WTC11 (cell line): ENCODE data around the gene MMP7. TPM values are rescaled to one million over a fixed set of nuclear protein-coding genes. Genes with fewer than 3 reads are reported as not detected.

Source experiments
- ATAC-seq: fragments of 200-7000 bp; cut with Tn5 transposase; 2 replicates; pipeline ENCODE4 v1.10.0; 2021; ENCODE audit warnings: mild to moderate bottlenecking, moderate library complexity
- CTCF ChIA-PET: fragments of 300-600 bp; sonication (Branson Sonifier 250); formaldehyde crosslinking; loops from one replicate; lab custom pipeline; 2021; ENCODE audit warnings: antibody characterized with exemption; lab: Charles Lee
- POLR2A ChIA-PET: fragments of 350-600 bp; sonication (Branson Sonifier 250); formaldehyde crosslinking; loops from one replicate; lab custom pipeline; 2021; ENCODE audit warnings: antibody characterized with exemption; lab: Charles Lee
- DNase-seq: peaks from one replicate; pipeline ENCODE4 v3.0.0; 2021; ENCODE audit warnings: low spot score
- H3K27ac Mint-ChIP-seq: 2 replicates; pipeline ENCODE4 v1.8.0; 2021; ENCODE audit warnings: mixed read lengths
- H3K27me3 Mint-ChIP-seq: 2 replicates; pipeline ENCODE4 v1.8.0; 2021; ENCODE audit warnings: low read depth, mild to moderate bottlenecking, moderate library complexity, mixed read lengths
- H3K36me3 Mint-ChIP-seq: 2 replicates; pipeline ENCODE4 v1.8.0; 2021; ENCODE audit warnings: mixed read lengths
- H3K4me1 Mint-ChIP-seq: 2 replicates; pipeline ENCODE4 v1.8.0; 2022; ENCODE audit warnings: mixed read lengths
- H3K4me3 Mint-ChIP-seq: 2 replicates; pipeline ENCODE4 v1.8.0; 2021; ENCODE audit warnings: mild to moderate bottlenecking, moderate library complexity, mixed read lengths
- H3K9me3 Mint-ChIP-seq: 2 replicates; pipeline ENCODE4 v1.8.0; 2021; ENCODE audit warnings: mixed read lengths
- GABPB1 ChIP-seq: sonication (generic); formaldehyde crosslinking; IDR thresholded peaks from 2 replicates; pipeline ENCODE4 v1.8.1; 2023; ENCODE audit warnings: mild to moderate bottlenecking, missing genetic modification reagents
- JUN ChIP-seq: sonication (generic); formaldehyde crosslinking; IDR thresholded peaks from 2 replicates; pipeline ENCODE4 v1.8.0; 2023; ENCODE audit warnings: mild to moderate bottlenecking, missing genetic modification reagents
- NR1H2 ChIP-seq: sonication (generic); formaldehyde crosslinking; IDR thresholded peaks from 2 replicates; pipeline ENCODE4 v1.9.0; 2021; ENCODE audit warnings: mild to moderate bottlenecking, moderate library complexity, missing genetic modification reagents
- RORB ChIP-seq: fragments of 250-450 bp; sonication (Bioruptor Pico); IDR thresholded peaks from 2 replicates; pipeline ENCODE4 v1.9.0; 2021; ENCODE audit warnings: mild to moderate bottlenecking
- SMAD3 ChIP-seq: sonication (generic); formaldehyde crosslinking; IDR thresholded peaks from 2 replicates; pipeline ENCODE4 v1.8.0; 2022; ENCODE audit warnings: missing genetic modification reagents, mild to moderate bottlenecking, borderline replicate concordance
- SMAD4 ChIP-seq: sonication (generic); formaldehyde crosslinking; IDR thresholded peaks from 2 replicates; pipeline ENCODE4 v1.8.0; 2022; ENCODE audit warnings: mild to moderate bottlenecking, missing genetic modification reagents
- TP53 ChIP-seq: sonication (generic); formaldehyde crosslinking; IDR thresholded peaks from 2 replicates; pipeline ENCODE4 v1.8.1; 2023; ENCODE audit warnings: mild to moderate bottlenecking, missing genetic modification reagents
- ZNF317 ChIP-seq: sonication (generic); formaldehyde crosslinking; IDR thresholded peaks from 2 replicates; pipeline ENCODE4 v1.8.1; 2023; ENCODE audit warnings: low read depth, mild to moderate bottlenecking, moderate library complexity, missing genetic modification reagents, borderline replicate concordance
- total RNA-seq: library from RNA; stranded (reverse); gene quantifications from 3 replicates; pipeline ENCODE4 v1.2.3, GENCODE V29; 2021
- TF ChIP-seq, protein P1 (sequence below): sonication (generic); formaldehyde crosslinking; IDR thresholded peaks from 2 replicates; pipeline ENCODE4 v1.8.0; 2023; ENCODE audit warnings: missing genetic modification reagents, mild to moderate bottlenecking, borderline replicate concordance
- TF ChIP-seq, protein P2 (sequence below): sonication (generic); formaldehyde crosslinking; IDR thresholded peaks from 2 replicates; pipeline ENCODE4 v1.8.0; 2022; ENCODE audit warnings: mild to moderate bottlenecking, missing genetic modification reagents
- TF ChIP-seq, protein P3 (sequence below): sonication (generic); formaldehyde crosslinking; IDR thresholded peaks from 2 replicates; pipeline ENCODE4 v1.8.0; 2022; ENCODE audit warnings: mild to moderate bottlenecking, missing genetic modification reagents
- TF ChIP-seq, protein P4 (sequence below): sonication (generic); formaldehyde crosslinking; IDR thresholded peaks from 2 replicates; pipeline ENCODE4 v1.8.0; 2022; ENCODE audit warnings: mild to moderate bottlenecking, missing genetic modification reagents
- TF ChIP-seq, protein P5 (sequence below): sonication (generic); formaldehyde crosslinking; IDR thresholded peaks from 2 replicates; pipeline ENCODE4 v1.8.0; 2023; ENCODE audit warnings: missing genetic modification reagents

The MMP7 gene
- total RNA-seq, 1 experiment from 2014 or later = 0.50 TPM

DNA sequence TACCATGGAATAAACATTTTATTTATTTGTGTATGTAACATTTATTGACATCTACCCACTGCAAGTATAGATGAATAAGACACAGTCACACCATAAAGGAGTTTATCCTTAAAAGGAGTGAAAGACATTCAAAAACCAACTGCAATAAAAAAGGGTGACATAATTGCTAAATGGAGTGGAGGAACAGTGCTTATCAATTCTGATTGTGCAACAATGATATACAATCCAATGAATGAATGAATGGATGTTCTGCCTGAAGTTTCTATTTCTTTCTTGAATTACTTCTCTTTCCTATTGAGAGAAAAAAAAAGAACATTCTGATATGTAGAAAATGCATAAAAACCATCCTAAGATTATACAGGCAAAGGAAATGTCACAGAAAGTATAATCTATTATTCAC, 10.0 kb downstream of the MMP7 start (continued):
- no peak for TF ChIP-seq ZNF317 (CRISPR knock-in tag)
- TF ChIP-seq, protein P1, sequence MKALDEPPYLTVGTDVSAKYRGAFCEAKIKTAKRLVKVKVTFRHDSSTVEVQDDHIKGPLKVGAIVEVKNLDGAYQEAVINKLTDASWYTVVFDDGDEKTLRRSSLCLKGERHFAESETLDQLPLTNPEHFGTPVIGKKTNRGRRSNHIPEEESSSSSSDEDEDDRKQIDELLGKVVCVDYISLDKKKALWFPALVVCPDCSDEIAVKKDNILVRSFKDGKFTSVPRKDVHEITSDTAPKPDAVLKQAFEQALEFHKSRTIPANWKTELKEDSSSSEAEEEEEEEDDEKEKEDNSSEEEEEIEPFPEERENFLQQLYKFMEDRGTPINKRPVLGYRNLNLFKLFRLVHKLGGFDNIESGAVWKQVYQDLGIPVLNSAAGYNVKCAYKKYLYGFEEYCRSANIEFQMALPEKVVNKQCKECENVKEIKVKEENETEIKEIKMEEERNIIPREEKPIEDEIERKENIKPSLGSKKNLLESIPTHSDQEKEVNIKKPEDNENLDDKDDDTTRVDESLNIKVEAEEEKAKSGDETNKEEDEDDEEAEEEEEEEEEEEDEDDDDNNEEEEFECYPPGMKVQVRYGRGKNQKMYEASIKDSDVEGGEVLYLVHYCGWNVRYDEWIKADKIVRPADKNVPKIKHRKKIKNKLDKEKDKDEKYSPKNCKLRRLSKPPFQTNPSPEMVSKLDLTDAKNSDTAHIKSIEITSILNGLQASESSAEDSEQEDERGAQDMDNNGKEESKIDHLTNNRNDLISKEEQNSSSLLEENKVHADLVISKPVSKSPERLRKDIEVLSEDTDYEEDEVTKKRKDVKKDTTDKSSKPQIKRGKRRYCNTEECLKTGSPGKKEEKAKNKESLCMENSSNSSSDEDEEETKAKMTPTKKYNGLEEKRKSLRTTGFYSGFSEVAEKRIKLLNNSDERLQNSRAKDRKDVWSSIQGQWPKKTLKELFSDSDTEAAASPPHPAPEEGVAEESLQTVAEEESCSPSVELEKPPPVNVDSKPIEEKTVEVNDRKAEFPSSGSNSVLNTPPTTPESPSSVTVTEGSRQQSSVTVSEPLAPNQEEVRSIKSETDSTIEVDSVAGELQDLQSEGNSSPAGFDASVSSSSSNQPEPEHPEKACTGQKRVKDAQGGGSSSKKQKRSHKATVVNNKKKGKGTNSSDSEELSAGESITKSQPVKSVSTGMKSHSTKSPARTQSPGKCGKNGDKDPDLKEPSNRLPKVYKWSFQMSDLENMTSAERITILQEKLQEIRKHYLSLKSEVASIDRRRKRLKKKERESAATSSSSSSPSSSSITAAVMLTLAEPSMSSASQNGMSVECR (CRISPR knock-in tag) = no peak
- no peak for TF ChIP-seq SMAD3

DNA sequence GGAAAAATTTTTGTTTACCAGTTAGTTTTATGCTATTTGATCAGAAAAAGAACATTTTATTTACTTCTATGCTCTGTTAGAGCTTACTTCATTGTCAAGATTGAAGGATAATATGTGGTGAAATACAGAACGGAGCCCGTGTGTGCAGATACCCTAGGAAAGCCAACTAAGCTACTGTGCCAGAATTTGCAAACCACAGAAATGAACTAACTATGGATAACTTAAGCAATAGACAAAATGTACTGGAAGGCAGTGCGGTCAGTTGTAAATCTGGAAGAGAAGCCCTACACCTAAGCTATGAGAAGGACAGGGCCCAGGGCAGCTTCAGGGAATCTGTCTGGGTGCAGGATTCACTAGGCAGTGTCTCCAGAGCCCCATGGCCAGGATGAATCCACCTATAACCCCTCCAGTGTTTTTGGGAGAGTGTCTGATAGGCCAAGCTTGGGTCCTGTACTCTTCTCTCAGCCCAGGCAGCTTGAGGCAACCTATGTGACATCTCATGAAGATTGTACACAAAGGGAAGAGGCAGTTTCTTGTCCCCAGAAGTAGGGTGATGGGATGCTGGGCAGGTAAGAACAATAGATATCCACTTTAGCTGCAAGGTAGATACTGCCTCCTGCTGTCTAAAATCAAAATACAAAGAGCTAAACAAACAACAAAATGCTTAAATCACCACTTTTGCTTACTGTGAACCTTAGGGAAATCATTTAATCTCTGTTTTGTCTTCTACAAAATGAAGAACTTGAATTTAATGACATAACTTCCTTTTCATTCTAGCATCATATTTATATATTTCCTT, 12.1 kb downstream of the MMP7 start:
- no peak for DNase-seq
- H3K4me1 Mint-ChIP-seq = no peaks in the 10 kb centered on the region
- ATAC-seq = peak; percentile 65
- peaks cover 4% of the 10 kb centered on the region for H3K27me3 Mint-ChIP-seq
- ChIA-PET POLR2A (interaction anchor here (0.5 kb wide), 1 partner anchor 167 kb away, joined by 5 read pairs; no protein-coding TSS in a partner anchor), CTCF (interaction anchor here (0.6 to 2.6 kb wide), 21 partner anchors 10 to 250 kb away, joined by 3 to 21 read pairs (median 3); partner anchors contain the start of gene BIRC2)
- no peak overlapping the region for H3K4me3 Mint-ChIP-seq
- H3K9me3 Mint-ChIP-seq = no peaks in the 10 kb centered on the region
- no peak overlapping the region for H3K27ac Mint-ChIP-seq
- H3K36me3 Mint-ChIP-seq = no peaks in the 10 kb centered on the region
- no peak for TF ChIP-seq JUN (CRISPR knock-in tag)
- no peak for TF ChIP-seq NR1H2 (CRISPR knock-in tag)
- TF ChIP-seq GABPB1 (CRISPR knock-in tag) = no peak

DNA sequence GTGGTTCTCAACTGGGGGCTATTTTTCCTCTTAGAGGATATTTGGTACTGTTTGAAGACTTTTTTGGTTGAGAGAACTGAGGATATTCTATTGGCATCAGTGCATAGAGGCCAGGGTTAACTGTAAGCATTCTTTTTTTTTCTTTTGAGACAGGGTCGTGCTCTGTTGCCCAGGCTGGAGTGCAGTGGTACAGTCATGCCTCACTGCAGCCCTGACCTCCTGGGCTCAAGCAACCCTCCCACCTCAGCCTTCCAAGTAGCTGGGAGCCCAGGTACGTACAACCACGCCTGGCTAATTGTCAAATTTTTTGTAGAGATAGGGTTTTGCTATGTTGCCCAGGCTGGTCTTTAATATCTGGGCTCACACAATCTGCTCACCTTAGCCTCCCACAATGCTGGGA, 12.9 kb downstream of the MMP7 start:
- Mint-ChIP-seq H3K4me1 (no peaks in the 10 kb centered on the region), H3K36me3 (no peaks in the 10 kb centered on the region), H3K27me3 (peaks cover 4% of the 10 kb centered on the region), H3K9me3 (no peaks in the 10 kb centered on the region), H3K27ac (no peak overlapping the region), H3K4me3 (no peak overlapping the region)
- TF ChIP-seq SMAD4 (CRISPR knock-in tag) = no peak
- TF ChIP-seq TP53 (CRISPR knock-in tag) = no peak
- no peak for TF ChIP-seq RORB (CRISPR knock-in tag)
- TF ChIP-seq, protein P2, sequence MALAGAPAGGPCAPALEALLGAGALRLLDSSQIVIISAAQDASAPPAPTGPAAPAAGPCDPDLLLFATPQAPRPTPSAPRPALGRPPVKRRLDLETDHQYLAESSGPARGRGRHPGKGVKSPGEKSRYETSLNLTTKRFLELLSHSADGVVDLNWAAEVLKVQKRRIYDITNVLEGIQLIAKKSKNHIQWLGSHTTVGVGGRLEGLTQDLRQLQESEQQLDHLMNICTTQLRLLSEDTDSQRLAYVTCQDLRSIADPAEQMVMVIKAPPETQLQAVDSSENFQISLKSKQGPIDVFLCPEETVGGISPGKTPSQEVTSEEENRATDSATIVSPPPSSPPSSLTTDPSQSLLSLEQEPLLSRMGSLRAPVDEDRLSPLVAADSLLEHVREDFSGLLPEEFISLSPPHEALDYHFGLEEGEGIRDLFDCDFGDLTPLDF (CRISPR knock-in tag) = no peak
- no peak for TF ChIP-seq SMAD3
- TF ChIP-seq, protein P3, sequence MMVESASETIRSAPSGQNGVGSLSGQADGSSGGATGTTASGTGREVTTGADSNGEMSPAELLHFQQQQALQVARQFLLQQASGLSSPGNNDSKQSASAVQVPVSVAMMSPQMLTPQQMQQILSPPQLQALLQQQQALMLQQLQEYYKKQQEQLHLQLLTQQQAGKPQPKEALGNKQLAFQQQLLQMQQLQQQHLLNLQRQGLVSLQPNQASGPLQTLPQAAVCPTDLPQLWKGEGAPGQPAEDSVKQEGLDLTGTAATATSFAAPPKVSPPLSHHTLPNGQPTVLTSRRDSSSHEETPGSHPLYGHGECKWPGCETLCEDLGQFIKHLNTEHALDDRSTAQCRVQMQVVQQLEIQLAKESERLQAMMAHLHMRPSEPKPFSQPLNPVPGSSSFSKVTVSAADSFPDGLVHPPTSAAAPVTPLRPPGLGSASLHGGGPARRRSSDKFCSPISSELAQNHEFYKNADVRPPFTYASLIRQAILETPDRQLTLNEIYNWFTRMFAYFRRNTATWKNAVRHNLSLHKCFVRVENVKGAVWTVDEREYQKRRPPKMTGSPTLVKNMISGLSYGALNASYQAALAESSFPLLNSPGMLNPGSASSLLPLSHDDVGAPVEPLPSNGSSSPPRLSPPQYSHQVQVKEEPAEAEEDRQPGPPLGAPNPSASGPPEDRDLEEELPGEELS (CRISPR knock-in tag) = no peak
- TF ChIP-seq, protein P4, sequence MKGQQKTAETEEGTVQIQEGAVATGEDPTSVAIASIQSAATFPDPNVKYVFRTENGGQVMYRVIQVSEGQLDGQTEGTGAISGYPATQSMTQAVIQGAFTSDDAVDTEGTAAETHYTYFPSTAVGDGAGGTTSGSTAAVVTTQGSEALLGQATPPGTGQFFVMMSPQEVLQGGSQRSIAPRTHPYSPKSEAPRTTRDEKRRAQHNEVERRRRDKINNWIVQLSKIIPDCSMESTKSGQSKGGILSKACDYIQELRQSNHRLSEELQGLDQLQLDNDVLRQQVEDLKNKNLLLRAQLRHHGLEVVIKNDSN = no peak
- TF ChIP-seq, protein P5, sequence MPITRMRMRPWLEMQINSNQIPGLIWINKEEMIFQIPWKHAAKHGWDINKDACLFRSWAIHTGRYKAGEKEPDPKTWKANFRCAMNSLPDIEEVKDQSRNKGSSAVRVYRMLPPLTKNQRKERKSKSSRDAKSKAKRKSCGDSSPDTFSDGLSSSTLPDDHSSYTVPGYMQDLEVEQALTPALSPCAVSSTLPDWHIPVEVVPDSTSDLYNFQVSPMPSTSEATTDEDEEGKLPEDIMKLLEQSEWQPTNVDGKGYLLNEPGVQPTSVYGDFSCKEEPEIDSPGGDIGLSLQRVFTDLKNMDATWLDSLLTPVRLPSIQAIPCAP (CRISPR knock-in tag) = no peak
- ATAC-seq (no peak), DNase-seq (no peak)
- CTCF ChIA-PET = interaction anchor here (0.8 to 2.6 kb wide), 7 partner anchors 9 to 224 kb away, joined by 3 to 21 read pairs (median 7); no protein-coding TSS in a partner anchor
- POLR2A ChIA-PET = no interaction called here
